ENCODE data around the gene TSC22D1.
"Not testable (repeated sequence)": the region's sequence is repeated elsewhere in the genome, so short reads cannot be mapped to it uniquely, and the experiment has no call there.

The TSC22D1 gene

GRCh38 chr13:44498969-44499368 lies 77.2 kb downstream of the TSC22D1 start:
- DNase-seq = no peak

- no peak for DNase-seq
These were observed 77.6 kb downstream of the TSC22D1 start for GRCh38 chr13:44498502-44498901.

GRCh38 chr13:44497801-44498200 lies 78.3 kb downstream of the TSC22D1 start:
- no peak for DNase-seq

- no peak for DNase-seq
These were observed 82.8 kb downstream of the TSC22D1 start for GRCh38 chr13:44493213-44493812.

- no peak for DNase-seq
These were observed 86.4 kb downstream of the TSC22D1 start for GRCh38 chr13:44489751-44490150.

- no peak for DNase-seq
These were observed 88.1 kb downstream of the TSC22D1 start for GRCh38 chr13:44487989-44488388.

GRCh38 chr13:44484562-44485138 lies 91.5 kb downstream of the TSC22D1 start:
- DNase-seq = no peak

GRCh38 chr13:44474122-44474910 lies 101.8 kb downstream of the TSC22D1 start:
- DNase-seq = no peak

- DNase-seq = no peak
These were observed 104.4 kb downstream of the TSC22D1 start for GRCh38 chr13:44471686-44472085.

GRCh38 chr13:44470638-44471562 lies 105.2 kb downstream of the TSC22D1 start:
- no peak for DNase-seq

GRCh38 chr13:44468874-44469273 lies 107.3 kb downstream of the TSC22D1 start:
- DNase-seq = no peak

GRCh38 chr13:44465318-44465717 lies 110.8 kb downstream of the TSC22D1 start:
- DNase-seq = no peak

- DNase-seq = no peak
These were observed 111.7 kb downstream of the TSC22D1 start for GRCh38 chr13:44464471-44464870.

GRCh38 chr13:44463759-44464158 lies 112.4 kb downstream of the TSC22D1 start:
- no peak for DNase-seq

GRCh38 chr13:44459674-44460073 lies 116.5 kb downstream of the TSC22D1 start:
- DNase-seq = no peak

- DNase-seq = no peak
These were observed 117.7 kb downstream of the TSC22D1 start for GRCh38 chr13:44458313-44458975.

- DNase-seq = not testable (repeated sequence)
These were observed 119.9 kb downstream of the TSC22D1 start for GRCh38 chr13:44456212-44456611.

GRCh38 chr13:44455769-44456168 lies 120.4 kb downstream of the TSC22D1 start:
- DNase-seq = no peak

GRCh38 chr13:44453881-44454280 lies 122.2 kb downstream of the TSC22D1 start:
- DNase-seq = no peak

- no peak for DNase-seq
These were observed 123.1 kb downstream of the TSC22D1 start for GRCh38 chr13:44453069-44453468.

GRCh38 chr13:44452418-44452817 lies 123.7 kb downstream of the TSC22D1 start:
- no peak for DNase-seq

- no peak for DNase-seq
These were observed 124.5 kb downstream of the TSC22D1 start for GRCh38 chr13:44451651-44452050.

- no peak for DNase-seq
These were observed 125.0 kb downstream of the TSC22D1 start for GRCh38 chr13:44451126-44451525.
